Upper lobe of left lung (tissue), 6 donors: ENCODE results near the gene KMT2C. TPM values are rescaled to one million over a fixed set of nuclear protein-coding genes. Genes with fewer than 3 reads are reported as not detected.

Experiments used
- ATAC-seq, 2 donors: fragments of 200-7000 bp; cut with Tn5 transposase; one replicate each; pipeline ENCODE4 v1.9.1; 2022; ENCODE audit warnings: mild to moderate bottlenecking in 2 of 2, moderate library complexity in 2 of 2; ENCODE audit not compliant: low FRiP score in 2 of 2
- DNase-seq, 2 donors: peaks; one replicate each; pipeline ENCODE4 v3.0.0-alpha.2; 2019 to 2020
- H3K27ac ChIP-seq, 4 donors: fragments of 200-600 bp; sonication (generic); one replicate each; pipeline ENCODE4 v1.5.1; 2016 to 2019
- H3K27me3 ChIP-seq, 4 donors: fragments of 200-600 bp; sonication (generic); one replicate each; pipeline ENCODE4 v1.5.1; 2017 to 2019
- H3K36me3 ChIP-seq, 4 donors: fragments of 200-600 bp; sonication (generic); one replicate each; pipeline ENCODE4 v1.5.1; 2016 to 2019
- H3K4me1 ChIP-seq, 4 donors: fragments of 200-600 bp; sonication (generic); one replicate each; pipeline ENCODE4 v1.5.1; 2018 to 2019
- H3K4me3 ChIP-seq, 4 donors: fragments of 200-600 bp; sonication (generic); one replicate each; pipeline ENCODE4 v1.5.1; 2017 to 2019; ENCODE audit warnings: mild to moderate bottlenecking in 2 of 4, moderate library complexity in 1 of 4
- H3K9me3 ChIP-seq, 4 donors: fragments of 200-600 bp; sonication (generic); one replicate each; pipeline ENCODE4 v1.5.1; 2018 to 2019
- CTCF ChIP-seq, 6 experiments: fragments of 450-650 bp in 4 of 6; fragments of 200-600 bp in 2 of 6; sonication (generic) in 2 of 6; IDR thresholded peaks; one replicate each; pipeline ENCODE4 v1.5.1; 2016 to 2019; ENCODE audit warnings: antibody characterized with exemption in 6 of 6
- EP300 ChIP-seq, 4 donors: sonication (generic); formaldehyde crosslinking; IDR thresholded peaks; one replicate each; pipeline ENCODE4 v1.5.1; 2017; ENCODE audit warnings: antibody characterized with exemption in 4 of 4, control low read depth in 2 of 4
- POLR2A ChIP-seq, 4 donors: fragments of 450-650 bp; IDR thresholded peaks; one replicate each; pipeline ENCODE4 v1.5.1; 2016 to 2017; ENCODE audit warnings: antibody characterized with exemption in 4 of 4, mild to moderate bottlenecking in 2 of 4
- POLR2AphosphoS5 ChIP-seq, 2 donors: sonication (generic); formaldehyde crosslinking; IDR thresholded peaks; one replicate each; pipeline ENCODE4 v1.5.1; 2017; ENCODE audit warnings: antibody characterized with exemption in 2 of 2
- WGBS, 2 donors: methylation state at CpG; one replicate each; pipeline ENCODE4 v1.1.5; 2017 to 2018; 5-methylcytosine and 5-hydroxymethylcytosine counted together
- total RNA-seq, 6 donors: library from RNA; depleted of rRNA in 4 of 6; stranded (reverse); fragments of >200 nt in 4 of 6; gene quantifications; one replicate each; pipeline versions ENCODE4 v1.1.0 to v1.2.1, GENCODE V29; 2016 to 2021
- donor health status: DM: no; HTN: no; CAD: no; lungs with moderate emphysema.
- donor health status: DM: no; HTN: yes; CAD: no; lungs with severe emphysema.

Gene KMT2C
- total RNA-seq, 6 donors from 2014 or later = 60.5 to 108 (median 85.0) TPM

DNA sequence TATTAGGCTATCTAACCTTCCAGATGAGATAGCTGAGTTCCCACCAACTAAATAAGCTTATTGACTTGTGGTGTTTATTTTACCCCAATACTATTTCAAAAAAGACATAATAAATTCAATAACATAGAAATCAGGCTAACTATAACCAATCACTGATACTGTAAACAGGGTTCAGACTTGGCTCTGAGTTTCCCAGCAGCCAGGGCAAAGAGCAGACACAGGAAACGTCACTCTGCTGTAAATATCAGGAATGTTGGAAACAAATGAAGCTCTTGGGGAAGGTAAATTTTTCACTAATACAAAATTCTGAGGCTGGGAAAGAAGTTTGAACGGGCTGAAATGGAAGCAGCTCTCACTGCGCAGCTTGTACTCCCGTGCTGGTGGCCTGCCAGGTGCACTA lies 295.7 kb downstream of the KMT2C start:
- Histone ChIP-seq H3K36me3 (peaks cover 9 to 79% (median 65%) of the 10 kb centered on the region in 4 donors), H3K27ac (no peak overlapping the region), H3K9me3 (no peaks in the 10 kb centered on the region), H3K27me3 (no peaks in the 10 kb centered on the region), H3K4me3 (no peak overlapping the region), H3K4me1 (peaks cover 0 to 20% (median 0%) of the 10 kb centered on the region in 4 donors)
- TF ChIP-seq POLR2A (IDR thresholded peaks at IDR 0.05) (no peak), CTCF (IDR thresholded peaks at IDR 0.05) (no peak), POLR2AphosphoS5 (IDR thresholded peaks at IDR 0.05) (no peak), EP300 (IDR thresholded peaks at IDR 0.05) (no peak)
- ATAC-seq (no peak), DNase-seq (no peak)
- 94 to 97% methylated on average over 4 of the region's 4 CpGs for WGBS, 2 donors

DNA sequence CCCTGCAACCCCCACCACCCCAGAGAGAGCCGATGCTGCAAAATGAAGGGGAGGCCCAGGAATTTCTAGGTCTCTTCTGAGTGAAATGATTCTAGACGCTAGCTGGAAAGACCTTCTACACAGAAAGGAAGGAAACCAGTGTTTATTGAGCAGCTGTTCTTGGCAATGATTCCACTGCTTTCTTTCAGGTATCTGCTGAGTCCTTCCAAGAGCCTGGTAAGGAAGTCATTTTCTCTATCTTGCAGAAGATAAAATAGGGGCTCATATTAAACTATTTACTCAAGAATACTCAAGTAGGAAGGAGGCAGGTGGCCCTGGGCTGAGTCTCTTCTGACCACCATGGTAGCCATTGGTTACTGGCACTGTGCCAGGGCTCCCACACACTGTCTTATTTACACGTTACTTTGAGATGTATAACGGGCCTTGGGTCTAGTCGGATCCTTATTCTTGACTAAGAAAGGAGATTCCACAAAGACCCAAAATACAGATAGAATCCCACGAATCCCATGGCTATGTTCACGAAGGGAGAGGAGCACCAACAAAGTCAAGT lies 298.3 kb downstream of the KMT2C start:
- Histone ChIP-seq H3K27ac (no peak overlapping the region), H3K4me1 (peaks cover 0 to 14% (median 0%) of the 10 kb centered on the region in 4 donors), H3K4me3 (no peak overlapping the region), H3K36me3 (peaks cover 0 to 72% (median 52%) of the 10 kb centered on the region in 4 donors), H3K27me3 (no peaks in the 10 kb centered on the region), H3K9me3 (no peaks in the 10 kb centered on the region)
- no peak for ATAC-seq
- 60 to 72% methylated on average over 7 of the region's 7 CpGs for WGBS, 2 donors
- DNase-seq = no peak
- TF ChIP-seq EP300 (IDR thresholded peaks at IDR 0.05) (no peak), CTCF (IDR thresholded peaks at IDR 0.05) (no peak), POLR2AphosphoS5 (IDR thresholded peaks at IDR 0.05) (no peak), POLR2A (IDR thresholded peaks at IDR 0.05) (no peak)

DNA sequence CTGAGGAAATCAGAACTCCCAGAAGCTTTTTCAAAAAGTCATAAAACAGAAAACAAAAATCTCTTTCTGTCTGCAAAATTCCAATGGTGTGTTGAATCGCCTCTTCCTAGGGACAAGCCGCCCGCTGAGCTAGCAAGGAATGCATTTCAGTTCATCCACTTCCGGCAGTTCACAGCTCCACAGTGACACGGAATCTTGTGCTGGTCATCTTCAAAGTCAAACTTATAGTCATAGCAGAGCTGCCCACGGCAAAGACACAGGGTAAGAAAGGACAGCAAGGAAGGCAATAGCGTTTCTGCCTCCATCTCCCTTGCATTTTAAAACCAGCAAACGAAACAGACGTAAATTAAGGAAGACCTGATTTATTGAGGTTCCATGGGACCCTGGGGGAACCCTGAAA lies 299.1 kb downstream of the KMT2C start:
- no peak overlapping the region for H3K4me3 ChIP-seq
- no peak for TF ChIP-seq POLR2A (IDR thresholded peaks at IDR 0.05)
- no peak for TF ChIP-seq CTCF (IDR thresholded peaks at IDR 0.05)
- no peak for TF ChIP-seq EP300 (IDR thresholded peaks at IDR 0.05)
- no peak for TF ChIP-seq POLR2AphosphoS5 (IDR thresholded peaks at IDR 0.05)
- no peak for ATAC-seq
- no peak for DNase-seq
- peaks cover 0 to 14% (median 0%) of the 10 kb centered on the region in 4 donors for H3K4me1 ChIP-seq
- no peaks in the 10 kb centered on the region for H3K27me3 ChIP-seq
- peaks cover 0 to 72% (median 51%) of the 10 kb centered on the region in 4 donors for H3K36me3 ChIP-seq
- H3K27ac ChIP-seq = no peak overlapping the region
- 70 to 72% methylated on average over 9 of the region's 9 CpGs for WGBS, 2 donors
- no peaks in the 10 kb centered on the region for H3K9me3 ChIP-seq

DNA sequence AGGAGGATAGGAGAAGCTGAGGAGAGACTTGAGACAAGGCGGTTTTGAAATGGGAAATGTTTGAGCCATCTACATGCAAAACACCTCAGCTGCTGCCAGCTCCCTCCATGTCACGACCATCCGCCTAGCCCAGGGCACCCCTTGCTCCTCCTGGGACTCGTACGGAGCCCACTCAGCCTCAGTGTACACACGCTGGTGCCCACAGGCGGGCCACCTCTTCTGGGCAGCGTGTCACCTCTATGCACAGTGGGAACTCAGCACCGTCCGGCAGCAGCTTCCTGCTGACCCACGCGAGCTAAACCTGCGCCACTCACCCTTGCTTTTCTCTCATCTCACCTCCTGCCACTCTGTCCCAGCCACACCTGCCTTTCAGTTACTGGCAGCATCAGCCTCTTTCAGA lies 302.0 kb downstream of the KMT2C start:
- DNase-seq = peak in 1 of 2 donors; percentile 50
- ATAC-seq = peak in 1 of 2 donors; percentile 21
- Histone ChIP-seq H3K36me3 (peaks cover 0 to 65% (median 44%) of the 10 kb centered on the region in 4 donors), H3K27ac (no peak overlapping the region), H3K4me1 (peaks cover 0 to 14% (median 0%) of the 10 kb centered on the region in 4 donors), H3K27me3 (no peaks in the 10 kb centered on the region), H3K9me3 (no peaks in the 10 kb centered on the region), H3K4me3 (no peak overlapping the region)
- no peak for TF ChIP-seq POLR2AphosphoS5 (IDR thresholded peaks at IDR 0.05)
- no peak for TF ChIP-seq POLR2A (IDR thresholded peaks at IDR 0.05)
- TF ChIP-seq CTCF (IDR thresholded peaks at IDR 0.05) = no peak
- 93 to 95% methylated on average over 13 of the region's 13 CpGs for WGBS, 2 donors

DNA sequence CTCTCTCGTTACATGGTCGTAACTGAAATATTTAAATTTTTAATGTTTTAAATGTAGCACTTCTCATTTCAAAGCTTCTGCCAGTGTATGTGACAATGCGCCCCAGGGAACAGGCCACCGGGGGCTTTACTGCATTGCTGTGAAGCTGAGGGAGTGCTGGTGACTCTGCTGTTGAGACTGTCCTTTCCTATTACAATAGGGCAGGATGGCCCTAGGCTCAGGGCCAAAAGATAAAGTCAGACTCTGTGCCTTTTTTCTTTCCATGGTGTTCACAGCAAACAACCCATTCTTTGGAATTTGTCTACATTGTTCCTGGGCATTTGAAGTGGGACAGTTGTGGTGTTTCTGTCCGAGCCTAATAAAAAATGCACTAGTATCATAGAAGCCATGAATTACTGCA lies 303.0 kb downstream of the KMT2C start:
- Histone ChIP-seq H3K4me1 (peaks cover 0 to 9% (median 0%) of the 10 kb centered on the region in 4 donors), H3K27me3 (no peaks in the 10 kb centered on the region), H3K36me3 (peaks cover 5 to 65% (median 42%) of the 10 kb centered on the region in 4 donors), H3K9me3 (no peaks in the 10 kb centered on the region), H3K4me3 (no peak overlapping the region), H3K27ac (no peak overlapping the region)
- TF ChIP-seq POLR2A (IDR thresholded peaks at IDR 0.05) = no peak
- no peak for DNase-seq
- no peak for ATAC-seq
- WGBS, 2 donors = 78 to 79% methylated on average over 5 of the region's 5 CpGs
